Measurements from ENCODE around the gene TRIM71.
"Not testable (repeated sequence)": the region's sequence is repeated elsewhere in the genome, so short reads cannot be mapped to it uniquely, and the experiment has no call there.

The TRIM71 gene

DNA sequence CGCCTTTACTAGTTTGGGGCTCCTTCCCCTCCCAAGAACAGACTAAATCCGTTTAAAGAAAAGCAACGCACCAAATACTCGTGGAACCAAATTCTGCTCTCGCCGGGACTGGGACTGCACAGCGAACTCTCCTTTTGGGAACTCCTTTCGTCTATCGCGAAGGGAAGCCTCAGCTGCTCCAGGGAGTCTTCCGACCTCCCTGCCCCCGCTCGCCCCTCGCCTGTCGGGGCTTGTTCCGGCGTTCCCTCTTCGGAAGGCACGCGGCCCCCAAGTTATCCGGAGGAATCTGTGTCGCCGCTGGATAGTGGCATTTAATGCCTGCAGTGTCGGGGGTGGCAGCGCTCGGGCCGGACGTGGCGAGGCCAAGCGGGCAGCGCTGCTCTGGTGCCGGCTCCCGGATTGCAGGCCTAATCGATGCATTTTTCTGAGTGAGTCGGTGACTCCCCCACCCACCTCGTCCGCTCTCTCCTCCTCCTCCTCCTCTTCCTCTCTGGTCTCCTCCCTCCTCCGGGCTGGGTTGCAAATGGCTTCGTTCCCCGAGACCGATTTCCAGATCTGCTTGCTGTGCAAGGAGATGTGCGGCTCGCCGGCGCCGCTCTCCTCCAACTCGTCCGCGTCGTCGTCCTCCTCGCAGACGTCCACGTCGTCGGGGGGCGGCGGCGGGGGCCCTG is at the start of gene TRIM71:
TRIM71 (plus strand) TSS at position 440 of the 671 bp plus-strand sequence; CDS start at position 524, 84 bp downstream.
- no peak for DNase-seq

- no peak for DNase-seq
These were observed 39.4 kb upstream of the TRIM71 start for GRCh38 chr3:32778389-32778788.

DNA sequence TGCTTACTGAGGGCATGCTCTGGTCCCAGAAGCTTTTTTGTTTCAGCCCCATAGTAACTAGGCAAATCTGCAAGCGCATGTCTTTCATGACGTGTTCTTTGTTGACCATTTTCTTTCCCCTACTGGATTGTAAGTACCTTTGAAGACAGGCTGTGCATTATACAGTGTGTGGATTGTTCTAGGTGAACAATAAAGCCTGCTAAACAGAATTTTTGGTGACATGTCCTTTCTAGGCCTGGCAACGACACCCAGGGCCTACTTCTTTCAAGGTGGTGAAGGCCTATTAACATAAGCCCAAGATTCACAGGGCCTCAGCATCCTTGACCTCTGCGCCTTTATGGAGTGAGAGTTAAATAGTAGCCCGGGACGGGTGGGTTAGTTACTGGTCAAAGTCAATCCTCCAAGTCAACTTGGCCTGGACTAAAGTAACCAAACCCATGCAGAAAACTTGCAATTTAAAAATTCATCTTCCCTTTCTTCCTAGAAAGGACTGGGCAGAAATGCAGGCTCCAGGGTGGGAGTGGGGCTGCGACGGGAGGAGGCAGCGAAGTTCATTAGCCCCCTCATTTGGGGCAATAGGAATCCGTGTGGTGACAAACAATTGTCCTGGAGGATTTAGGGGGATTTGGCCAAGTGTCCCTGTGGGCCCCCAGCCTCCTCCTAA is 37.6 kb upstream of the TRIM71 start:
- no peak for DNase-seq

GRCh38 chr3:32780735-32781210 is 37.0 kb upstream of the TRIM71 start:
- peak; percentile 24 for DNase-seq

GRCh38 chr3:32781211-32781968 is 36.4 kb upstream of the TRIM71 start:
- peak; percentile 64 for DNase-seq

GRCh38 chr3:32781969-32782270 is 35.9 kb upstream of the TRIM71 start:
- DNase-seq, result not testable (repeated sequence)

- DNase-seq, result no peak
These were observed 35.4 kb upstream of the TRIM71 start for GRCh38 chr3:32782407-32782806.

- DNase-seq, result no peak
These were observed 26.0 kb upstream of the TRIM71 start for GRCh38 chr3:32791833-32792232.

GRCh38 chr3:32794487-32795308 is 23.1 kb upstream of the TRIM71 start:
- DNase-seq, result no peak

- not testable (repeated sequence) for DNase-seq
These were observed 21.3 kb upstream of the TRIM71 start for GRCh38 chr3:32796384-32796950.

DNA sequence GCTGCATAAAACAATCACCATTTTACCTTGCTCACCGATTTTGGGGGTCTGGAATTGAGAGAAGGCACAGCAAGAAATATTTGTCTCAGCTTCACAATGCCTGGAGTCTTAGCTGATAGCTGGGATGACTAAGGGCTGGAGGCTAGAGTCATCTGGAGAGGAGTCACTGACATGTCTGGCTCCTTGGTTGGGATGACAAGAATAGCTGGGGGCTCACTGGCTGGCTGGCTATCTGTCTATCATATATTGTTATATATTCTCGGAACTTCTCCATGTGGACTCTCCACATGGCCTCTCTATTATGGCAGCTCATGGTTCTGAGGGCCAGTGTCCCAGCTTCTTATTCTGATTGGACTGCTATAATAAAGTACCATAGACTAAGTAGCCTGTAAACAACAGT is 20.0 kb upstream of the TRIM71 start:
- DNase-seq, result no peak

GRCh38 chr3:32801440-32801839 is 16.4 kb upstream of the TRIM71 start:
- DNase-seq, result not testable (repeated sequence)

GRCh38 chr3:32813180-32813579 is 4.6 kb upstream of the TRIM71 start:
- no peak for DNase-seq

GRCh38 chr3:32814361-32814760 is 3.4 kb upstream of the TRIM71 start:
- DNase-seq, result no peak

DNA sequence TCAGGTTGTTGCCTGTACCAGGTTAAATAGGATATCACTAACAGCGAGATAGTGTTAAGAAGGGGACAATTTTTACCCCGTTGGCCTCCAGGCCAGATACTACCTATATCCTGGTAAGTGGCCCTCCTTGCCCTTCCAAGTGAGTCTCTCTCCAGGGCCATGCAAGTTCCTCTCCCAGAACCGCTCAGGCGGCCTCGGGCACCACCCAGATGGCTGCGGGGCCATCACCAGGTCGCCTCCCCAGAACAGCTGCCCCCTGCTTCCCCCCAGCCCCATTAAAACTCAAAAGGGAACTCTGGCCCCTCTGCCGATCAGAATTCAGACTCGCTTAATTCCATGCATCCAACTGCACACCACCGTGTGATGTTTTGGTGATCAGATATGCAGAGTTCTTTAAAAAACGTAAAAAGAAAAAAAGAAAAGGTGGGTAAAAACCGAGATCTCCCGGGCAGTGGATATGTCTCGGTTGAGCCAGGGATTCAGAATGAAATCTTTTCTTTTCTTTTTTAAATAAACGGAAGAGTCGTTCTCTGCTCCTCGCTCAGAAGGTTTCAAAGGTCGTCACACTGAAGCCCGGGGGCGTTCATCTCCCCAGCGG is 1.9 kb upstream of the TRIM71 start:
- no peak for DNase-seq

DNA sequence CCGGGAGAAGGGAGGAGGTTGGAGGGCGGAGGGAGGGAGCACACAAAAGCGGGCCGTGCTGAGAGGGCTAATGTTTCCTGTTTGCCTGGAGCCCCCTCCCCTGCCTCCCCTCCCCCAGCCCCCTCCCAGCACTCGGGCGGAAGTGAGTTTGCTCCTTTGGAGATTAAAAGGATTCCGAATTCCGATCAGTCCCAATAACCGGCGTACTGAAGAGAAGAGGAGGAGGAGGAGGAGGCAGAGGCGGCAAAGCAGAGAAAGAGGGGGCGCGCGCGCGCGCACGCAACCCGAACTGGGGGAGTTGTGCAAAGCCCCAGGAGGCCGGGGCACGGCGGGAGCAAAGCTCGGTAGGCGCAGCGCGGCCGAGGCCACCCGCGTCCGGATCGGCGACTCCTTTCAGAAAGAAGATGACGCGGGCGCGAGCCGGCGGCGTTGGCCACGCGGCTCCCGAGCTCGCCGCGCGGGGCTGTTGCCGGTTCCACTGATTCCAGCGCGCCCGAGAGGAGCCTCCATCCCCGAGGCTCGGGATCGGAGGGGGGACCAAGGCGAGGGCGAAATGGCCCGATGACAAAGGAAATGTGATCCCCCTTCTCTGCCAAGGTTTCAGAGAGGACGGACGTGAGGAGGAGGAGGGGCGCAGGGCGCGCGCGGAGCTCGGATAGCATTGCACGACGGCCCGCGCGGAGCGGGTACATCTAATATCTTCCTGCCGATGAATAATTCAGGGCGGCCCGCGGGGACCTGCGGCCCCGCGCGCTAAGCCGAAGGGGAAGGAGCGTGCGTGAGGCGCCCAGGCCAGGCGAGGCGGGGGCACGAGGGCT is 1.1 kb upstream of the TRIM71 start:
- DNase-seq, result no peak

GRCh38 chr3:32817257-32817557 is 590 bp upstream of the TRIM71 start:
- no peak for DNase-seq

GRCh38 chr3:32818229-32818969 is 602 bp downstream of the TRIM71 start:
- no peak for DNase-seq

- DNase-seq, result no peak
These were observed 1.2 kb downstream of the TRIM71 start for GRCh38 chr3:32818970-32819511.

DNA sequence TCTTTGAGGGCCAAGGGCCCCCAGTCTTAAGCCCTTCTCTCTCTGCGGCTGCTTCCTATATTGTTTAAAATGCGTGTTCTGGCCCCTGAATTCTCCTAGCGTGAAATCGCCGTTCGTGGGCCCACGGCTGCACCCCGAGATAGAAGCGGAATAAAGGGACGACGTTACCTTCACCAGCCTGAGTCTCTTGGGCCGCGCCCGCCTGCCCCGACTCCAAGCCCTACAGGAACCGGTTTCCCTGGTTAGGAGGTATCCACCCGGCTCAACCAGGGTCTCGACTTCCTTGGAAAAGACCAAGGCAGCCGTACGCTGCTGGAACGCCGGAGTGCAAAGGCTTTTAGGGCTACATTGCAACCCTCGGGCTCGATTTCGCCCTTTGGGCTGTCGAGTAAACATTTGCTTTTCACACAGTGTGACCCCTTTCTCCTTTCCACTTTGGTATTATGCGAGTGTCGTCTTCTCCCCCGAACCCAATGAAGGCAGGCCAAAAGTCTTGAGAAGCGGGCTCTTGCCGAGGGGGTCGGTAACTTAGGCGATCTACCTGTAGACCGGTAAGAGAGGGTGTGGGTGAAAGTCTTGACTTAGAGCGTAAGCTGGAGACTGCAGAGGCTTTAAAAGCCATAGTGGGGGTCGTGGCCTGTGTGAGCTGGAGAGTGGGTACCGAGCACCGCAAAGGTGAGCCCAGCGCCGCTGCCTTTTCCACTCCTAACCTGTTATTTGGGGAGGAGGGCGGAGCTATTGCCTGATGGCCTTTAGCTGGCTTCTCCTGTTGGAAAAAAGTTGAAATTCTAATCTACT is 2.0 kb downstream of the TRIM71 start:
- DNase-seq, result no peak
